Tibial nerve (tissue), 3 donors: ENCODE data around the gene GLB1L2.

Source experiments
- EP300 ChIP-seq, 2 donors: sonication (generic); formaldehyde crosslinking; IDR thresholded peaks; one replicate each; pipeline ENCODE4 v1.6.1; 2017; ENCODE audit warnings: antibody characterized with exemption in 2 of 2, mild to moderate bottlenecking in 1 of 2
- POLR2A ChIP-seq, 2 donors: fragments of 450-650 bp; IDR thresholded peaks; one replicate each; pipeline ENCODE4 v1.6.1; 2017; ENCODE audit warnings: antibody characterized with exemption in 2 of 2, mild to moderate bottlenecking in 2 of 2, moderate library complexity in 2 of 2

- TF ChIP-seq EP300 (IDR thresholded peaks at IDR 0.05) (no peak), POLR2A (IDR thresholded peaks at IDR 0.05) (no peak)
Measured at GRCh38 chr11:134360050-134360835, 28.5 kb downstream of the GLB1L2 start.
